ENCODE data around the gene SNRPF.

GRCh38 chr12:95859947-95860850, 1.4 kb downstream of the SNRPF start:
- TF ChIP-seq CTCF (IDR thresholded peaks at IDR 0.05) = no peak
- TF ChIP-seq EP300 (IDR thresholded peaks at IDR 0.05) = no peak
- no peak for TF ChIP-seq POLR2AphosphoS5 (IDR thresholded peaks at IDR 0.05)
